Bronchial epithelial cell (primary cell): ENCODE data around the gene TOM1L2. TPM values are rescaled to one million over a fixed set of nuclear protein-coding genes. Genes with fewer than 3 reads are reported as not detected.
A peak's percentile ranks its signal among the peaks of the same experiment; 100 is the strongest.

Experiments
- DNase-seq: peaks from one replicate; pipeline ENCODE4 v3.0.0-alpha.2; 2010; ENCODE audit warnings: low read depth
- FAIRE-seq: peaks from 2 replicates; lab custom pipeline; 2011; peaks lifted over from hg19 to GRCh38; lab: Jason Lieb, UNC
- H3K27me3 ChIP-seq: 2 replicates; pipeline ENCODE4 v1.5.1; 2011; ENCODE audit warnings: low read length; ENCODE audit not compliant: control insufficient read depth, insufficient read depth
- H3K36me3 ChIP-seq: 2 replicates; pipeline ENCODE4 v1.5.1; 2011; ENCODE audit warnings: low read length; ENCODE audit not compliant: control insufficient read depth, insufficient read depth
- H3K4me3 ChIP-seq: 2 replicates; pipeline ENCODE4 v1.5.1; 2011; ENCODE audit warnings: mild to moderate bottlenecking, low read depth, low read length, control low read depth
- CTCF ChIP-seq: IDR thresholded peaks from 2 replicates; pipeline ENCODE4 v1.5.1; 2011; ENCODE audit warnings: mild to moderate bottlenecking, moderate library complexity, low read length, control low read depth, inconsistent platforms; ENCODE audit not compliant: insufficient read depth, severe bottlenecking
- total RNA-seq: library from RNA; depleted of rRNA; stranded (reverse); fragments of >200 nt; gene quantifications from 2 replicates; pipeline ENCODE4 v1.2.1, GENCODE V29; 2014

Gene TOM1L2
- total RNA-seq, 1 donor from 2014 or later, result 12.4 TPM

GRCh38 chr17:17890773-17891759 lies 81.1 kb downstream of the TOM1L2 start:
- DNase-seq (peak; percentile 58), FAIRE-seq (no peak)
- no peaks in the 10 kb centered on the region for H3K27me3 ChIP-seq
- TF ChIP-seq CTCF, result peak; percentile 91
- H3K4me3 ChIP-seq, result no peak overlapping the region
- peaks cover 6% of the 10 kb centered on the region for H3K36me3 ChIP-seq

GRCh38 chr17:17889922-17890321 lies 82.3 kb downstream of the TOM1L2 start:
- FAIRE-seq (no peak), DNase-seq (no peak)
- H3K4me3 ChIP-seq, result no peak overlapping the region
- no peaks in the 10 kb centered on the region for H3K27me3 ChIP-seq
- H3K36me3 ChIP-seq, result peaks cover 6% of the 10 kb centered on the region
- no peak for TF ChIP-seq CTCF

GRCh38 chr17:17888821-17889220 lies 83.4 kb downstream of the TOM1L2 start:
- H3K36me3 ChIP-seq, result peaks cover 8% of the 10 kb centered on the region
- H3K27me3 ChIP-seq, result no peaks in the 10 kb centered on the region
- DNase-seq (no peak), FAIRE-seq (no peak)
- TF ChIP-seq CTCF, result peak; percentile 6
- no peak overlapping the region for H3K4me3 ChIP-seq

- FAIRE-seq (no peak), DNase-seq (no peak)
- Histone ChIP-seq H3K36me3 (peaks cover 6% of the 10 kb centered on the region), H3K27me3 (no peaks in the 10 kb centered on the region), H3K4me3 (no peak overlapping the region)
- no peak for TF ChIP-seq CTCF
Observed at GRCh38 chr17:17888371-17888770, 83.8 kb downstream of the TOM1L2 start.

- peaks cover 7% of the 10 kb centered on the region for H3K36me3 ChIP-seq
- no peak for DNase-seq
- no peak for TF ChIP-seq CTCF
- FAIRE-seq, result no peak
- no peaks in the 10 kb centered on the region for H3K27me3 ChIP-seq
- no peak overlapping the region for H3K4me3 ChIP-seq
Observed at GRCh38 chr17:17887752-17888304, 84.4 kb downstream of the TOM1L2 start.
